Activated CD8-positive, alpha-beta memory T cell treated with anti-CD3 and anti-CD28 coated beads for 36 hours (primary cell): Measurements from ENCODE around the gene TMPRSS9. TPM values are rescaled to one million over a fixed set of nuclear protein-coding genes. Genes with fewer than 3 reads are reported as not detected.

ENCODE experiments used
- CTCF ChIA-PET: fragments of 350-600 bp; sonication (Branson Sonifier 250); formaldehyde crosslinking; loops from one replicate; lab custom pipeline; 2021; ENCODE audit warnings: antibody characterized with exemption; lab: Charles Lee
- POLR2A ChIA-PET: fragments of 350-600 bp; sonication (Branson Sonifier 250); formaldehyde crosslinking; loops from one replicate; lab custom pipeline; 2021; ENCODE audit warnings: antibody characterized with exemption; lab: Charles Lee
- total RNA-seq, 2 experiments: library from RNA; stranded (reverse); gene quantifications; one replicate each; pipeline ENCODE4 v1.2.3, GENCODE V29; 2021

Gene TMPRSS9
- total RNA-seq, 2 experiments from 2014 or later: not detected

DNA sequence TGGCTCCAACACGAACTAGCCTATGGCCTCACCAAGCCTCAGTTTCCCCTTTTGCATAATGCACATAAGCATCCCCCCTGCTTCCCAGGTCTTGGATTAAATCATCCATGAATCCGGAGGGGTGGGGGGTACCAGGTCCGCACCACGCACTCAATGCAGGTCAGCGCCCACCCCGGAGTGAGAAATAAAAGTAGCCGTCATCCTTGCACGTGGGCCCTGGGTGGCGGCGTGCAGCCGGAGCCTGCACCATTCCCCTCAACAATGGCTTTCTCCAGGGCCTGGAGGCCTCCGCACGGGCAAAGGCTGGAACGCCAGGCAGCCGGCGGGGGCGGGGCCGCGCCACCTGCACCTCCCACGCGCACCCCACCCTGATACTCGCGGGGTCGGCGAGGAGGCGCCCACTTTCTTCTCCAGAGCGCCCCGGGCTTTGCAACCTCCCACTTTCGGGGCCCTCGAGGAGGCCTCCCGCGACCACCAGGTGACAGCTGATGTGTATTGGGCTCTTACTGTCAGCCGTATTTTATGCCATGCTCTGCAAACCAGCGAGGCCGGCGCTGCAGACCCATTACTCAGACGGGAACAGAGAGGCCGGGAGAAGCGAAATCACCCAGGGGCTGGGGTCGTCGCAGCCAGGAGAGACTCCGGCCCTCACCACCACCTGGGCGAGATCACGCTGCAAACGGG, 115.1 kb downstream of the TMPRSS9 start:
- CTCF ChIA-PET: interaction anchor here (0.9 to 6.2 kb wide), 11 partner anchors 14 to 275 kb away, joined by 3 to 98 read pairs (median 7); no protein-coding TSS in a partner anchor
- POLR2A ChIA-PET: interaction anchor here (0.6 to 3.8 kb wide), 25 partner anchors 9 to 812 kb away, joined by 3 to 76 read pairs (median 9); partner anchors contain the start of gene LMNB2

Other genes with a start within 250 kb of the TMPRSS9 start
- gene AP3D1, start 208.7 kb upstream of the TMPRSS9 start, total RNA-seq: 100 to 1,000 TPM in 1 of 2 experiments, 10 to 100 TPM in 1; 94.2 to 103 TPM
- gene DOT1L, start 196.3 kb upstream of the TMPRSS9 start, total RNA-seq: 10 to 100 TPM; 84.1 to 86.3 TPM
- gene PLEKHJ1, start 123.9 kb upstream of the TMPRSS9 start, total RNA-seq: 10 to 100 TPM; 87.0 to 90.6 TPM
- 100 to 1,000 TPM; 133 to 142 TPM for gene SF3A2, start 123.4 kb upstream of the TMPRSS9 start, total RNA-seq
- 1 to 10 TPM; 5.9 to 6.3 TPM for gene AMH, start 110.9 kb upstream of the TMPRSS9 start, total RNA-seq
- 1 to 10 TPM in 1 of 2 experiments, under 1 TPM in 1; 0.61 to 1.3 TPM for gene JSRP1, start 103.8 kb upstream of the TMPRSS9 start, total RNA-seq
- gene PEAK3, start 78.1 kb upstream of the TMPRSS9 start, total RNA-seq: under 1 TPM in 1 of 2 experiments, not detected in 1; 0.06 TPM
- under 1 TPM; 0.15 to 0.17 TPM for gene LINGO3, start 52.1 kb upstream of the TMPRSS9 start, total RNA-seq
- 100 to 1,000 TPM; 170 to 175 TPM for gene LSM7, start 31.7 kb upstream of the TMPRSS9 start, total RNA-seq
- gene SPPL2B, start 31.6 kb upstream of the TMPRSS9 start, total RNA-seq: 10 to 100 TPM; 44.5 to 45.0 TPM
- gene TIMM13, start 67.3 kb downstream of the TMPRSS9 start, total RNA-seq: 100 to 1,000 TPM; 165 to 172 TPM
- gene LMNB2, start 96.7 kb downstream of the TMPRSS9 start, total RNA-seq: 100 to 1,000 TPM; 111 to 112 TPM
- 10 to 100 TPM; 30.8 to 31.6 TPM for gene GADD45B, start 115.9 kb downstream of the TMPRSS9 start, total RNA-seq